Nucleus accumbens (tissue), 56 donors: Measurements from ENCODE around the gene LAMA3.

ENCODE experiments used
- DNase-seq, 56 donors: peaks; one replicate each; lab custom pipeline; 2025; lab: John Stamatoyannopoulos, UW

Gene LAMA3

DNA sequence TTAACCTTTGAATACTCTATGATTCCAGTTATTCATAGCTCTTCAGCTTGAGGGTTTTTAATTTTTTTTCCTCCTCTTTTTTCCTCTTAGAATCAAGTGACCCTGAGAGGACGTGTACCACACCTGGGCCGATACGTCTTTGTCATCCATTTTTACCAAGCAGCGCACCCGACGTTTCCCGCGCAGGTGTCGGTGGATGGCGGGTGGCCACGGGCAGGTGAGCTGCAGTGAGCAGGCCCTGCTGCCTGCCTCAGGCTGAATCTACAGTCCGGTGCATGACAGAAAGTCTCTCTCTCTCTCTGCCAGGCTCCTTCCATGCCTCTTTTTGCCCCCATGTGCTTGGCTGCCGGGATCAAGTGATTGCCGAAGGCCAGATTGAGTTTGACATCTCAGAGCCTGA lies 153.1 kb downstream of the LAMA3 start:
- no peak for DNase-seq

DNA sequence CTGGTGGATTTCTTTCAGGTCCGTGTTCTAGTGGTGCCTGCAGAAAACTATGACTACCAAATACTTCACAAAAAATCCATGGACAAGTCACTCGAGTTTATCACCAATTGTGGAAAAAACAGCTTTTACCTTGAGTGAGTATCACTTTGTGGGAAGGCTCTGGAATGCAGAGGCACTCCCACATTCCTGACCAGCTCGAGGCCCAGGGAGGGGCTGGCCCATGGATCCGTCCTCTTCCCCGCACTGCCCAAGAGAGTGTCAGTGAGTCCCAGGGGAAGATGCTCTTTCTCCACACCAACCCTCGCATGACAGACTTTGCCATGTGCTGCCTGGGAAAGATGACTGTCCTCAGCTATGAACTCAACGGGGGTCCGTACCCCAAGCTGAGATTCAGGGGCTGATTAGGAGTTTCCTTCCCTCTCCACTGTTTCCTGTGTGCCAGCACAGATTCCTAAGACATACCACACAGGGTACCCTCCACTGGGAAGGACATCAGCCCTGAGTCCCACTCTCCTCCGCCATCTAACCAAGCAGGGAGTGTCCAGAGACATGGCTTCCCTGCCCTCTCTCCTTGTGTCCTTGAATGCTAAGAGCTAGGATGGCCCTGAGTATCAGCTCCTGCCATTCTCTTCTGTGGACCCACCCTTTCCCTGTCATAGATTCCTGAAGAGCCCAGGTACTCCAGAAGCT lies 155.9 kb downstream of the LAMA3 start:
- no peak for DNase-seq

DNA sequence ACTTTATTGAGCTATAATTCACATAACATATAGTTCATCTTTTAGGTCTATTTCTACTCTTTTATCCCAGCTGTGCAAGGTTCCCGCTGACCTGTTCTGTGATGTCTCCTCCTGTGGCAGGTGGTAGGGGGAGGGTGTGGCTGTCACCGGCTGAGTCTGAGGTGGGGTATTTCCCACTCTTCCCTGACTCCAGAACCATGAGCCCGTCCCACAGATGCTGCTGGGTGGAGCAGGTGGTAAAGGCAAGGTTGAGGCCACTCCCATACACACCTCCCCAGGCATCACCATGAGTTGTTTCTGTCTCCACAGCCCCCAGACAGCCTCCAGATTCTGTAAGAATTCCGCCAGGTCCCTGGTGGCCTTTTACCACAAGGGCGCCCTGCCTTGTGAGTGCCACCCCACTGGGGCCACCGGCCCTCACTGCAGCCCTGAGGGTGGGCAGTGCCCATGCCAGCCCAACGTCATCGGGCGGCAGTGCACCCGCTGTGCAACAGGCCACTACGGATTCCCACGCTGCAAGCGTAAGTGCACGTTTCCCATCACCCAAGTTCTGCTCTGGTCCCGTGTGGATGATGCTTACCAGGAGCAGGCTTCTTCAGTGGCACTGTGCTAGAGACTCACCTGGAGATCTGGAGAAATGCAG lies 156.9 kb downstream of the LAMA3 start:
- no peak for DNase-seq

DNA sequence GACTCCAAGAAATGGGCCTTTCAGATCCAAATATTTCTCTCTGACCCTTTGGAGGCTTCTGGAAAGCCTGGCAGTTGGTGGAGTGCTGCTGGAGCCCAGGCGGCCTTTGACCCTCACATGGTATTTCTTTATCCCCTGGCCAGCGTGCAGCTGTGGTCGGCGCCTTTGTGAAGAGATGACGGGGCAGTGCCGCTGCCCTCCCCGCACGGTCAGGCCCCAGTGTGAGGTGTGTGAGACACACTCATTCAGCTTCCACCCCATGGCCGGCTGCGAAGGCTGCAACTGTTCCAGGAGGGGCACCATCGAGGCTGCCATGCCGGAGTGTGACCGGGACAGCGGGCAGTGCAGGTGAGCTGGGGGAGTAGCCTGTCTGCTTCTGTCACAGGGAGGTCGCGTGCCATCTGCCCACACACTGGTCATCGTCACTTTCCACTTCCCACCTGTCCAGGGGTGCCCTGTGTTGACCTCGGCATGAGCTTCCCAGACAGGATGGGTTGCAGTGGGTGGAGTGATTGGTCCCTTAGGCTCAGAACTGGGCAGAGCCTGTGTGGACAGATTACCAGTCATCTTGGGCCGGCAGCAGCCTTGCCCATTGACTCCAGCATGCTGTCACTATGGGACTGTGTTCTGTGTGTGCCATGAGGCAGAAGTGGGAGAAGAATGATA lies 158.2 kb downstream of the LAMA3 start:
- DNase-seq: no peak

DNA sequence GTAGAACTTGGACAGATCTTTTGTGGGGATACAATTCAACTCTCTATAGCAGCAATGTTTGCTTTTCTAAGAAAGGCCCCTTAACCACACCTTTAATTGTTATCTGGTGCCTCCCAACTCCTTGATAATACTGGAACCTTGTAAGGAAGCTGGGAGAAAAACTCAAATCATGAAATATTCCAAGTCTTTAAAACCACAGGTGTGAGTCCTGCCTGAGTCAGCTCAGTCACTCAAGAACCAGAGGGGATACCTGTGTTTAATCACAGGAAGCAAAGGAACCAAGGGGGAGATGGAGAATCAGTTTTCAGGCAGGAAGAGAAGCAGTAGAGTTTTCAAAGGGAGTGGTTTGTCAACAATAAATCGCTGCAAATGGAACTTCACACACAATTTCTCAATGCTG lies 159.9 kb downstream of the LAMA3 start:
- no peak for DNase-seq

DNA sequence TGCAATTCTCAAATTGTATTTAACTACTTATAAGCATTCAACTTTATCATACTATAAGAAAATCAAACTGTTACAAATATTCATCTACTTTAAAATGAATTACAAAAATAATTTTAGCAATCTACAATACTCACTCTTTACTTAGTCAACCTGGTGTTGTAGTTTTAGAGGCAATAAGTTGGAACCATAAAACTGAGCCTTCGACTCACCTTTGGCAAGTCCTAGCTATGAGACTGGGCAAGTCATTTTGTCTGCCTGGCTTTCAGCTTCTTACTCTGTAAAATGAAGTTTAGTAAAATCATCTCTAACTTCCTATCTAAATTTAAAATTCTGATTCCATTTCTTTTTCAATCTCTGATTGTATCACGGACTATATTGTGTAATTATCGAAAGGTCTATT lies 161.0 kb downstream of the LAMA3 start:
- DNase-seq: no peak

DNA sequence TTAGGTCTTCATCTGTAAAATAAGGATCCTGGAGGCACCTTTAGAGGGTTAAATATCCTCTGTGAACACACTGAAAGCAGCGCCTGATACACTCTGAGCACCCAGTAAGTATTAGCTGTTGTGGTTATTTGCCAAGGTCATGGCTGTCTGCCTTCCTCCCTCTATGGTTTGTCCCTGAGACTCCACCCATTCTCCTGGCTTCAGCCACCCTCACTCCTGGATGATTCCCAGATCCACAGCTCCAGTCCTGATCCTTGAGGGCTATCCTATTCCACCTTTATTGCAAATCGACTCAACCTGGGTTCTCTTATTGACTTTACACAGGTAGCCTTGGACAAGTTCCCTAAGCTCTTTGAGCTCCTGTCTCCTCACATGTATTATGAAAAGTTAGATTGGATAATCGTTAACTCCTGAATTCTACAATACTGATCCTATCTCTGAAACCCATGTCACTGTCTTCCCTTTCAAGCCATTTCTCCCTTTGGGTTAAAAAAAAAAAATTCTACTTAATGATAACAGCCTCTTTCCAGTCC lies 162.3 kb downstream of the LAMA3 start:
- no peak for DNase-seq

DNA sequence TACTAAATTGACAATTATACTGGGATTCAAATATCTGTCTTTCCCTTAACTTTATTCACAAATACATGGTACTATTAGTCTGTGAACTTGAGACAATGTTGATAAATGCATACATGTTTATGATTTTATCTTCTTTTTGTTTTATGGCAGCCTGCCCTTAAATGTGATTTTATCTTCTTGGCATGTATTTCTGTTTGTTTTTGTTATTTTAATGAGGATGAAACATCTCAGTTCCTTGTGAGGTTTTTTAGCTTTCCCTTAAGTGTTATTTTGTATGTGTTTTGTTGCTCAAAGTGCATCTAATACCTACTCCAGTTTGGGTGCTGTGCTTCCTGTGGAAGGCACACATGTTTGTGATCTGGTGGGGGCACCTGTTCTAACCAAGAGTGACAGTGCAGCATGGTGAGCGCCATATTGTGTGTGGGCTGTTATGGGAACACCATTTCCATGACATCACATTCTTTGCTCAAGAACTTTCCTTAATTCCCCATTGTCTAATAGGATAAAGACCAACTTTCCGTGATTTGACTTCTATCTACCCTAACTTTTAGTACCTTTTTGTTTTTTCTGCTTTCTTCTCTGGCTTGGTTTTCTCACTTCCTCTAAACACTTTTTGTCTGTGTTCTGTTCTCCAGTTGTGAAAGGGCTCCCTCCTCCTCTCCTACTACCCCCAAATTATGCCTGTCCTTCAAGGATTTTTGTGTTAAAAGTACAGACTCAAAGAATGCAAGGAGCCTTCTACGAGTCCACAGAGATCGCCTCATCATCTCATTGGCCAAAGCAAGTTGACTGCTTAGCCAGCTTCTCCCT lies 163.2 kb downstream of the LAMA3 start:
- no peak for DNase-seq

DNA sequence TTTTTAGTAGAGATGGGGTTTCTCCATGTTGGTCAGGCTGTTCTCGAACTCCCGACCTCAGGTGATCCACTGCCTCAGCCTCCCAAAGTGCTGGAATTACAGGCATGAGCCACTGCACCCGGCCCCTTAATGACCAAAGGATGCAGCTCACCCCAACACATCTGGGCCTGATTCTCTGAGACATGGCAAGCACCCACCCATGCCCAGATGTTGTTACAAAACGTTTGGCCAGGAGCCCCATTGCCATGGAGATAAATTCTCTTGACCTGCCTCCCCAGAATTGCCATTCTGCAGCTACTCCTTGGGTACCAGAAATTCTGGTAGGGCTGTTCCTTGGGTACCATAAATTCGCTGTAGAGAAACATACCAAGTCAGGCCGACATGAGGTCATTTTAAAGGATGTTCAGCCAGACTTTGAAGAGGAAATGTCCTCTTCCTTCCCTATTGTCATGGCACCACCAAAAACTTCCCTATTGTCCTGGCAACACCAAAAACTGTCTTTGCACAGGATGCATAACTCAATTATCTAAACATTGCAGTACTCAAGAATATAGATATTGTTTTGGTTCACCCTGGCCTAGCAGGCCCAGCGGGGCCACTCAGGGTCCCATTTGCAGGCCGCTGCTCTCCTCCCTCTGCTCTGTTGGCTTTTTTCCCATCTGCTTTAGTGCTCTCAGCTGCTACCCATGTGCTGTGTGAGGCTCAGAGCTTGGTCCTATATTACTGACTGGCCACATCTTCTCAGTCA lies 164.4 kb downstream of the LAMA3 start:
- no peak for DNase-seq

DNA sequence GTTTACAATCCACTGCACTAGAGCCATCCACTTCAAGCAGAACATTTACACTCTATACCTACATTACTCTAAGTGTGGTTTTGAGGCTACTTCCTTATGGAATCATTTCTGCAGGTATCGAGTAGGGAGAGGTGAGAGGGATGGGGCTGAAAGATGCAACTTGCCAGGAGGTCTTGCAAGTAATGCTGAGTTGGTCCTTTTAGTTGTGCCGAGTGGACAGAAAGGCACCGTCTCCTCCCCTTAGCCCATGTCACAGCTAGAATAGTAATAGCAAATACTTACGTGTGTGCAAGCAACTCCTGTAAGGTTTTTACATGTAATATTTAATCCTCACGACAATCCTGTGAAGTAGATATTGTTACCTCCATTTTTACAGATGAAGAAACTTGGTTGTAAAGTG lies 166.5 kb downstream of the LAMA3 start:
- no peak for DNase-seq

DNA sequence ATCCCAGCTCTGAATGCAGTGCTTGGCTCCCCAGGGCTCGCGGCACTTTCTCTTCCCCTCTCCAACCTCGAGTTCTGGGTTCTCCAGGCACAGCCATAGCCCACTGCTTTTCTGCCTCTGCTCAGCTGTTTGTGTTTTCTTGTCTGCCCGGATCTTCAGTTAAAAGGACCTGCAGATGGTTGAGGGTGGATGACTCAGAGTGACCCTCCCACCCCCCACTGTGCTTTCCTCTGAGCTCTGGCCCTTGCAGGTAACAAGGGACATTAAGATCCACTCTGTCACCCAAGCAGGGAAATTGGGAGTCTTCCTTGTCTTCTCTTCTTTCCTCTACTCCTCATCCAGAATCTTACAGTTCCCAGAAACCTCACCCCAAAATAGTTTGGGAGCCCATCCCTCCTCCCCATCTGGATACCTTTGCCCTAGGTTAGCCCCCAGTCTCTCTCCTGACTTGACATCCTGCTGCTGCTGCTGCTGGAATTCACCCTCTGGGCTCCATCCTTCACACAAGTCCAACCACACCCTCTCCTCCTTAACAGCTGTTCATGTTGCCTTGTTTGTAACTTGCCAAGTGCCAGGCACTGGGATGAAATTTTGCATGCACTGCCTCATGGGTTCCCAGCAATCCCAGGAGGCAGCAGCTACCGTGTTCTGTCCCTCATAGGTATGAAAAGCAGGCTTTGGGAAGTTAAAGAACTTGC lies 167.4 kb downstream of the LAMA3 start:
- DNase-seq: no peak

DNA sequence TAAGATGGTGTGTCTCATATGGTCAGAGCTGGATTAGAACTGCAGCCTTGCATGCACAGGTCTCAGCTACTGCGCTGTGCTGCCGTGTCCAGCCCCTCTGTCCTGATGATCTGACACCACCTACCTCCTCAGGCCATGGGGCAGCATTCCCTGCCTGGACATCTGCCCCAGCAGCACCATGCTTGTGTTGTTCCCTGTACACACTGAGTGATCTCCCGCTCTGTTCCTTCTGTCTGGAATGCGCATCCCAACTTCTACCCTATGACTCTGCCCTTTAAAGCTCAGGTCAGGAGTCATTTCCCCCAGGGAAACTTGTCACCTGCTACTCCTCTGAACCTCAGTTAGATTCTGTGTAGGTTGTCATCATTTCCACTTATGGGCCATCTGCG lies 167.9 kb downstream of the LAMA3 start:
- DNase-seq: no peak

DNA sequence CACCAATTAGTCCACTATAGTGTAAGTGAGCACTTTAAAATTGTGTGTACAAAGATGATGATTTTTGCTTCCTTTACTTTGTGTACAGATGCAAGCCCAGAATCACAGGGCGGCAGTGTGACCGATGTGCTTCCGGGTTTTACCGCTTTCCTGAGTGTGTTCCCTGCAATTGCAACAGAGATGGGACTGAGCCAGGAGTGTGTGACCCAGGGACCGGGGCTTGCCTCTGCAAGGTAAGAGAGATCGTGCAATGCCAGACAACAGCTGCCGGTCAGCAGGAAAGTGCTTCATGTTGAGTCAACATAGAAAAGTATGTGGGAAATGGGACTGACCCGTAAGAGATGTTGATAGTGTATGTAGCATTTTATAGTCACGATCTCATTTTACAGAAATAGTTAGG lies 168.5 kb downstream of the LAMA3 start:
- no peak for DNase-seq

DNA sequence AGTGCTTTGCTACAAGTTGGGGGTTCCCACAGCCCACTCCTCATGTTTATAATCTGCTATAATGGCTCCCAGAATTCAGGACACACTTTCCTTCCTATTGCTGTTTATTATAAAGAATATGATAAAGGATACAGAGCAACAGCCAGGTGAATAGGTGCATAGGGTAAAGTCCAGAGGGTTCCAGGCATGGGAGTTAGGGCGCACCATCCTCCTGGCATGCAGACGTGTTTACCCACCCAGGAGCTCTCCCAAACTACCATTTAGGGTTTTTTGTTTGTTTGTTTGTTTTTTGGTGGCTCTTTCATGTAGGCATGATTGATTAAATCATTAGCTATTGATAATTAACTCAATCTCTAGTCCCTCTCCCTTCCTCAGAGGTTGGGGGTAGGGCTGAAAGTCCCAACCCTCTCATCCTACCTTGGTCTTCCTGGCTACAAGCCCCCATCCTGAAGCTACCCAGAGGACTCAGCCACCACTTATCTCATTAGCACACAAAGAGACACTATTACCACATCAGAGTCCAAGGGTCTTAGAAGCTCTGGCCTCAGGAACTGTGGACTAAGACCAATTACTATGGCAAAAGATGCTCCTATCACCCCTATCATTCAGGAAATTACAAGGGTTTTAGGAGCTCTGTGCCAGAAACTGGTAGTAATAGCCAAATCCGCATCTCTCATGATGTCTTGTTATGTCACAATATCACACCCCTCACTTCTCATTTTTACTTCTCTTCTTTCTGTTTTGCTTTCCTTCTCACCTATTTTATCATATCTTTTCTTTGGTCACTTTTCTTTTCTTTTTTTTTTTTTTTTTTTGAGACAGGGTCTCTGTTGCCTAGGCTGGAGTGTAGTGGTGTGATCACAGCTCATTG lies 170.4 kb downstream of the LAMA3 start:
- DNase-seq: no peak

DNA sequence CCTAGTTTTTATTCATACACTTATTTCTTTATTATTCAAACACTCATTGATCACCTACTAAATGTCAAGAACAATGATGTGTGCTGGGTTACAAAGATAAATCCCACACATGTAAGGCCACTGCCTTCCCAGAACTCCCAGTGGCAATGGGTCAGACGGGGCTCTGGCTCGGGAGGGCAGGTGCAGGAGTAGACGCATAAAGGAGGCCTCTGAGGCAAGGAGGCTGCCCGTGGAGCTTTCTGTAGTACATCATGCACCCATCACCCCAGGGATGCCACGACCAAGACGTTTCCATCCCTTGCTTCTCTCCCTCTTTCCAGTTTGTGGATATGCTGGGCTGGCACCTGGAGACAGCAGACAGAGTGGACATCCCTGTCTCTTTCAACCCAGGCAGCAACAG lies 172.1 kb downstream of the LAMA3 start:
- no peak for DNase-seq

DNA sequence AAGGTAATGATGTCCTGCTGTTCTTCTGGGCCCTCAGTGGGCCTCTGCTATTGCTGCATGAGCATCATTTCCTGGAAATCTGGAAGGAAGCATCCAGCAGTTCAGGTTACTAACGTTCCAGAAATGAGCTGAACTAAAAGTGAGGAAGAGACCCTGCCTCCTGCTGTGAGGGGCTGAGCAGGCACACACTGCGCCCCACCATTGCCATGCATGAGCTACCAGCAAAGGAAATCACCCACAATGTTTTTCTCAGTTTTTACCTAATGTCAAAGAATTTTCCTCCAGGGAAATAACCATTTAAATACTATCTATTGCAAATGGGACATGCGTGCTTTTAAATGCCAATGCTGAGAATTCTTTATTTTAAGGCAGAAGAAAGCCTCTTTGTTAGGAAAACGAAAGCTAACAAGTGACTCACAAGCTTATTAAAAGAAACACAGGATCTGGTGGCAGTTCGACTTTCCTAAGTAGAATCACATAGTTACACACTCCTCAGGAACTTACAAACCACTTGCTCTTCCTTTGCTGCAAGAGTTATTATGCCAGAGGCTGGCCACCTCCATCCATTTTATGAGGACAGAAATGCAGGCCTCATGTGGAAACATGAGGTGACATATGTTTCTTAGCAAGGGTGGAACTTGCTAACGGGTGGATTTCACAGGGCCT lies 172.7 kb downstream of the LAMA3 start:
- DNase-seq: peak in 1 of 56 donors; percentile 3

DNA sequence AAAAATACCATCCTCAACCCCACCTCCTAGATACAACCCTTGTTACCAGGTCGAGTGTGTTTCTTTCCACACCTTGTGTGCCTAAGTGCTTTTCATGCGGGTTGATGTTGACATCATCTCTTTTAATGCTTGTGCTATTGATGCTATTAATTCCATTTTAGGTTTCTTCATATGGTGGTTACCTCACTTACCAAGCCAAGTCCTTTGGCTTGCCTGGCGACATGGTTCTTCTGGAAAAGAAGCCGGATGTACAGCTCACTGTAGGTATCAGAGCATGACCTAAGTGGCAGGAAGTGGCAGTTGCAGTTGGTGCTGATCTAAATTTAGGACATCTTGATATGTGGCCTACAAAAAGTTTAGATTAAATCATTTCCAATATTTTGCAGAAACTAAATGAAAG lies 175.4 kb downstream of the LAMA3 start:
- DNase-seq: no peak

DNA sequence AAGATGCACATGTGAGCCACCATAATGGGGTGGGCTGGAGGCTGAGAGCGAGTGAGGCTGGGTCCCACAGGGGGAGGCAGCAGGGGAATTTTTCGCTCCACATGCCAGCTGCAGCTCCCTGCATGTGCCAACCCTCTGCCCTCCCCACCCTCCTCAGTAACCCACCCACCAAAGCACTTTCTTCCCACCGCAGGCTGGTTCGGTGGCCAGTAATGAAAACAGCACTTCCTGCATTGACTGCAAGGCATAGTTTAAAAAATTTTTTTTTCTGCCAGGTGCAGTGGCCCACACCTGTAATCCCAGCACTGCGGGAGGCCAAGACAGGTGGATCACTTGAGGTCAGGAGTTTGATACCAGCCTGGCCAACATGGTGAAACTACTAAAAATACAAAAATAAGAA lies 177.8 kb downstream of the LAMA3 start:
- no peak for DNase-seq
